OCI-LY1 (cell line): Measurements from ENCODE around the gene CDC25B.

Source experiments
- EZH2 ChIP-seq: fragments of 200-600 bp; sonication (generic), shearing (Covaris generic); IDR thresholded peaks from 2 replicates; pipeline ENCODE4 v1.8.0; 2017; ENCODE audit warnings: borderline replicate concordance, mixed run types, mild to moderate bottlenecking, antibody characterized with exemption, low read length, moderate library complexity, mixed read lengths
- TF ChIP-seq, protein P1 (sequence below): fragments of 200-600 bp; sonication (generic), shearing (Covaris generic); IDR thresholded peaks from 2 replicates; pipeline ENCODE4 v1.5.1; 2017; ENCODE audit warnings: mild to moderate bottlenecking, antibody characterized with exemption, low read length, moderate library complexity, mixed read lengths

DNA sequence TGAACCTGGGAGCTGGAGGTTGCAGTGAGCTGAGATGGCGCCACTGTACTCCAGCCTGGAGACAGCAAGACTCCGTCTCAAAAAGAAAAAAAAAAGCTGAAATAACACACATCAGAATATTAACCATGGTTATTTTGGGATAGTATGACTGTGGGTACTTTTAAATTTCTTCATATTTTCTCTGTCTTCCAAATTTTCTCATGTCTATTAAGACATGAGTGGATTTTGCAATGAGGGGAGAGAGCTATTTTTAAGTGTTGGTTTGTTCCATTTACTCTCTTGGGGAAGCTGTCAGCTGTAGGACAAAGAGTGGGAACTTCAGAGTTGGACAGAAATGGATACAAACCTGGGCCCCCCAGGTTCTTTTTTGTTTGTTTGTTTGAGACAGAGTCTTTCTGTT is 38.8 kb upstream of the CDC25B start:
- TF ChIP-seq, protein P1, sequence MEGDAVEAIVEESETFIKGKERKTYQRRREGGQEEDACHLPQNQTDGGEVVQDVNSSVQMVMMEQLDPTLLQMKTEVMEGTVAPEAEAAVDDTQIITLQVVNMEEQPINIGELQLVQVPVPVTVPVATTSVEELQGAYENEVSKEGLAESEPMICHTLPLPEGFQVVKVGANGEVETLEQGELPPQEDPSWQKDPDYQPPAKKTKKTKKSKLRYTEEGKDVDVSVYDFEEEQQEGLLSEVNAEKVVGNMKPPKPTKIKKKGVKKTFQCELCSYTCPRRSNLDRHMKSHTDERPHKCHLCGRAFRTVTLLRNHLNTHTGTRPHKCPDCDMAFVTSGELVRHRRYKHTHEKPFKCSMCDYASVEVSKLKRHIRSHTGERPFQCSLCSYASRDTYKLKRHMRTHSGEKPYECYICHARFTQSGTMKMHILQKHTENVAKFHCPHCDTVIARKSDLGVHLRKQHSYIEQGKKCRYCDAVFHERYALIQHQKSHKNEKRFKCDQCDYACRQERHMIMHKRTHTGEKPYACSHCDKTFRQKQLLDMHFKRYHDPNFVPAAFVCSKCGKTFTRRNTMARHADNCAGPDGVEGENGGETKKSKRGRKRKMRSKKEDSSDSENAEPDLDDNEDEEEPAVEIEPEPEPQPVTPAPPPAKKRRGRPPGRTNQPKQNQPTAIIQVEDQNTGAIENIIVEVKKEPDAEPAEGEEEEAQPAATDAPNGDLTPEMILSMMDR = no peak
- no peak for TF ChIP-seq EZH2
